ENCODE data around the gene F13A1. TPM values are rescaled to one million over a fixed set of nuclear protein-coding genes. Genes with fewer than 3 reads are reported as not detected.
"Not testable (repeated sequence)": the region's sequence is repeated elsewhere in the genome, so short reads cannot be mapped to it uniquely, and the experiment has no call there.

The F13A1 gene
- total RNA-seq, 5 donors from 2014 or later (not counting 1 experiment from before 2014, with no cell fraction given): 0.18 to 4.8 (median 0.37) TPM; not detected in 1

DNA sequence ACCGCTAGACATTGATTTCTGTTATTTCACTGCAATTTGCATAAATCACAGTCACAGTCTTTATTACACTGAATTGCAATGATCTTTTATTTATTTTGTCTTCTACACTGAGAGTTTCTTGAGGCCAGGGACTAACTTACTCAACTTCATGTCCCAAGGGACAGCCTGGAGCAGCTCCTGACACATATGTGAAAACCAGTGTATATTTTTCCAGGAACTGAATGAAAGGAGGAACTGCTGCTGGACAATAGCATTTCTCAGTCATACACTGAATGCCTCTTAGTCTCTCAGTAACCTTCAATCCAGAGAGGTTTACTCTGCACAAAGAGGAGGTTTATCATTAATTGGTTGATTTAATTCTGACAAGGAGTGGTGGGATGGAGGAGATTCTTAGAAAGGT is 5.9 kb downstream of the F13A1 start:
- H3K27me3 Mint-ChIP-seq: peaks cover 43 to 46% of the 10 kb centered on the region in 2 donors
- WGBS (ENCODE audit: insufficient coverage): no CpG with 5 or more reads among the region's 1 CpG
- H3K27ac Mint-ChIP-seq: no peak overlapping the region
- no peak for DNase-seq
- no peak overlapping the region for H3K4me3 ChIP-seq (ENCODE audit: control insufficient read depth in 1 of 2, extremely low read depth in 1 of 2, low read length in 1 of 2)
- H3K27me3 ChIP-seq (replicated peaks in 1 of 2; ENCODE audit: control insufficient read depth in 2 of 2, extremely low read depth in 1 of 2, insufficient read depth in 2 of 2, low read length in 1 of 2): peaks cover 3 to 5% of the 10 kb centered on the region in 2 experiments
- no peaks in the 10 kb centered on the region for H3K9me3 Mint-ChIP-seq
- H3K4me1 Mint-ChIP-seq: no peaks in the 10 kb centered on the region
- no peaks in the 10 kb centered on the region for H3K36me3 ChIP-seq (ENCODE audit: control insufficient read depth in 2 of 2, extremely low read depth in 1 of 2, insufficient read depth in 1 of 2, low read length in 1 of 2)
- ATAC-seq (replicated peaks in 1 of 4): no peak
- no peaks in the 10 kb centered on the region for H3K9me3 ChIP-seq
- ChIA-PET POLR2A (no interaction called here), CTCF (interaction anchor here in 1 of 2 donors (0.6 kb wide), 1 partner anchor 1228 kb away, joined by 3 read pairs; no protein-coding TSS in a partner anchor)
- no peaks in the 10 kb centered on the region for H3K36me3 Mint-ChIP-seq
- no peaks in the 10 kb centered on the region for H3K4me1 ChIP-seq (ENCODE audit: control insufficient read depth in 1 of 2, extremely low read depth in 1 of 2, insufficient read depth in 2 of 2, low read length in 2 of 2)
- H3K27ac ChIP-seq (ENCODE audit: low read length): no peak overlapping the region
- H3K4me3 Mint-ChIP-seq: no peak overlapping the region

DNA sequence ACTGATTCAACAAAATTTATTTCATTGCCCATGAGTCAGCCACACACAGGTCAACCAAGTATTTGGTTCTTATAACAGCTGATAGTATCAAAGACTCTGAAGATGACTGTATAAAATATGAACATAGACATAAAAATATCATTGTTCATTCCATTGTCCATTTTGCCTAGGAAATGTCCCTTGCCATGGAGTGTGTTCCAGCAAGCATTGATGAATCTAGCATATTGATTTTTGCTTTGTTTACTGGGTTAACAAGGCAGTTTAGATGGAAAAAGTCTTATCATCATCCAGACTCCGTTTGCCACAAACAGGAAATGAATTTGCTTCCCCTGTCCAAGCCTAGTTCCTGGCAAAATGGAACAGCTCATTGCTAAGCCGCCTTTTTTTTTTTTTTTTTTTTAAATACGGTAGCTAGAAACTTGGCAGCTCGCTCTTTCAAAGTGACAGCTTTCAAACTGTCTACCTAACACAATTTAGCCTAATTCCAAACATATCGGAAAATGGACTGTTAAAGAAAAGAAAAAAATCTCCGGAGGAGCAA is 7.5 kb downstream of the F13A1 start:
- ChIA-PET POLR2A (no interaction called here), CTCF (interaction anchor here in 1 of 2 donors (0.5 kb wide), 1 partner anchor 660 kb away, joined by 4 read pairs; no protein-coding TSS in a partner anchor)

DNA sequence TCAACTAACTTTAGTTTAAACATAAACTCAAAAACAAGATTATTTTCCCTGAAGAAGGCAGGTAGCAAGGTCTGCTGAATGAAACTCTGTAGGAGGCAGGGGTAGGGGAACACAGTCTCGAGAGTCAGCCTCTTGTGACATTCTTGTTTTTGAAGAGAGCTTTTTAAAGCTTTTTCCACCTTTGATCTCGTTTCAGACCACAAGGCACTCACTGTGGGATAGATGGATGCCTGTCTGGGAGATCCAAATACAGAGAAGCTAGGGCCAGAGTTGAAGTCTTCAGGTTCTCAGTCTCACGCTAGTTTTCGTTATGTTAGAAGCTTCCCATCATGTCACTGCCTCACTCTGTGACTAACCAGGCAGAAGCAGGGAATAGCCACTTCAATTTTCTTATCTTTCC is 14.9 kb downstream of the F13A1 start:
- no CpG with 5 or more reads among the region's 4 CpGs for WGBS (ENCODE audit: insufficient coverage)
- no peaks in the 10 kb centered on the region for H3K9me3 ChIP-seq
- H3K27me3 Mint-ChIP-seq: peaks cover 8 to 37% of the 10 kb centered on the region in 2 donors
- ChIA-PET CTCF (no interaction called here), POLR2A (no interaction called here)
- ATAC-seq (replicated peaks in 1 of 4) (no peak), DNase-seq (no peak)
- H3K4me3 ChIP-seq (ENCODE audit: control insufficient read depth in 1 of 2, extremely low read depth in 1 of 2, low read length in 1 of 2): no peak overlapping the region
- H3K36me3 Mint-ChIP-seq: no peaks in the 10 kb centered on the region
- H3K4me1 ChIP-seq (ENCODE audit: control insufficient read depth in 1 of 2, extremely low read depth in 1 of 2, insufficient read depth in 2 of 2, low read length in 2 of 2): no peaks in the 10 kb centered on the region
- H3K4me1 Mint-ChIP-seq: no peaks in the 10 kb centered on the region
- H3K27ac Mint-ChIP-seq: no peak overlapping the region
- H3K36me3 ChIP-seq (ENCODE audit: control insufficient read depth in 2 of 2, extremely low read depth in 1 of 2, insufficient read depth in 1 of 2, low read length in 1 of 2): no peaks in the 10 kb centered on the region
- no peaks in the 10 kb centered on the region for H3K27me3 ChIP-seq (replicated peaks in 1 of 2; ENCODE audit: control insufficient read depth in 2 of 2, extremely low read depth in 1 of 2, insufficient read depth in 2 of 2, low read length in 1 of 2)
- no peak overlapping the region for H3K27ac ChIP-seq (ENCODE audit: low read length)
- no peak overlapping the region for H3K4me3 Mint-ChIP-seq
- no peaks in the 10 kb centered on the region for H3K9me3 Mint-ChIP-seq

More for the DNA sequence above, 7.5 kb downstream of the F13A1 start:
- no peak overlapping the region for H3K4me3 Mint-ChIP-seq
- peaks cover 30 to 41% of the 10 kb centered on the region in 2 donors for H3K27me3 Mint-ChIP-seq
- H3K4me3 ChIP-seq (ENCODE audit: control insufficient read depth in 1 of 2, extremely low read depth in 1 of 2, low read length in 1 of 2): no peak overlapping the region
- DNase-seq (no peak), ATAC-seq (replicated peaks in 1 of 4) (no peak)
- no peak overlapping the region for H3K27ac ChIP-seq (ENCODE audit: low read length)
- H3K36me3 Mint-ChIP-seq: no peaks in the 10 kb centered on the region
- H3K36me3 ChIP-seq (ENCODE audit: control insufficient read depth in 2 of 2, extremely low read depth in 1 of 2, insufficient read depth in 1 of 2, low read length in 1 of 2): no peaks in the 10 kb centered on the region
- H3K9me3 Mint-ChIP-seq: no peaks in the 10 kb centered on the region
- H3K27me3 ChIP-seq (replicated peaks in 1 of 2; ENCODE audit: control insufficient read depth in 2 of 2, extremely low read depth in 1 of 2, insufficient read depth in 2 of 2, low read length in 1 of 2): peaks cover 3% of the 10 kb centered on the region in 2 experiments
- no peaks in the 10 kb centered on the region for H3K4me1 ChIP-seq (ENCODE audit: control insufficient read depth in 1 of 2, extremely low read depth in 1 of 2, insufficient read depth in 2 of 2, low read length in 2 of 2)
- H3K4me1 Mint-ChIP-seq: no peaks in the 10 kb centered on the region
- no peaks in the 10 kb centered on the region for H3K9me3 ChIP-seq
- WGBS (ENCODE audit: insufficient coverage): 0% methylated on average over 1 of the region's 6 CpGs
- H3K27ac Mint-ChIP-seq: no peak overlapping the region

DNA sequence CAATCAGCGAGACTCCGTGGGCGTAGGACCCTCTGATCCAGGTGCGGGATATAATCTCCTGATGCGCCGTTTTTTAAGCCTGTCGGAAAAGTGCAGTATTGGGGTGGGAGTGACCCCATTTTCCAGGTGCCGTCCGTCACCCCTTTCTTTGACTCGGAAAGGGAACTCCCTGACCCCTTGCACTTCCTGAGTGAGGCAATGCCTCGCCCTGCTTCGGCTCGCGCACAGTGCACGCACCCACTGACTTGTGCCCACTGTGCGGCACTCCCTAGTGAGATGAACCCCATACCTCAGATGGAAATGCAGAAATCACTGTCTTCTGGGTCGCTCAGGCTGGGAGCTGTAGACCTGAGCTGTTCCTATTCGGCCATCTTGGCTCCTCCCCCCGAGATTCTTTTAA is 20.1 kb downstream of the F13A1 start:
- H3K4me1 Mint-ChIP-seq; ATAC-seq (replicated peaks in 1 of 4); CTCF ChIA-PET: not testable (repeated sequence)

DNA sequence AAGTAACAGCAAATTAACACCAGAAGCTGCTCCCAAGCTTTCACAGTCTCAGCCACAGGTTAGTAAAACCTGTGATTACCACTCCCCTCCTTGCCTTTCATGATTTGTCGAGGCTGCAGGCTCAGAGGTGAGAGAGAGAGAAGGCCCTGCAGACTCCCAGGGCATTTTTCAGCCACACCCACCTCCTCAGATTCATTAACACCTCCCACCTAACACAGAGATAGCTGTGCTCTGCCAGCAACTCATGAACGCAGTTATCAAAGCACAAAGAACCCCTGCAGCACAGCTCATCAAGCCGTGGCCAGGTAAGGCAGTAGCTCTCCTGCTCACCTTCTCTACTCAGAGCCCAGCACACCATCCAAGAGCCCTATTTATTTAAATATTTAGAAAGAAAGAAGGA is 27.1 kb downstream of the F13A1 start:
- H3K36me3 Mint-ChIP-seq: no peaks in the 10 kb centered on the region
- ChIA-PET CTCF (no interaction called here), POLR2A (no interaction called here)
- no peaks in the 10 kb centered on the region for H3K4me1 Mint-ChIP-seq
- no CpG with 5 or more reads among the region's 3 CpGs for WGBS (ENCODE audit: insufficient coverage)
- H3K4me3 Mint-ChIP-seq: no peak overlapping the region
- H3K36me3 ChIP-seq (ENCODE audit: control insufficient read depth in 2 of 2, extremely low read depth in 1 of 2, insufficient read depth in 1 of 2, low read length in 1 of 2): no peaks in the 10 kb centered on the region
- H3K9me3 Mint-ChIP-seq: no peaks in the 10 kb centered on the region
- no peak overlapping the region for H3K27ac Mint-ChIP-seq
- no peak overlapping the region for H3K4me3 ChIP-seq (ENCODE audit: control insufficient read depth in 1 of 2, extremely low read depth in 1 of 2, low read length in 1 of 2)
- no peaks in the 10 kb centered on the region for H3K4me1 ChIP-seq (ENCODE audit: control insufficient read depth in 1 of 2, extremely low read depth in 1 of 2, insufficient read depth in 2 of 2, low read length in 2 of 2)
- no peak for DNase-seq
- no peak for ATAC-seq (replicated peaks in 1 of 4)
- no peaks in the 10 kb centered on the region for H3K9me3 ChIP-seq
- H3K27me3 ChIP-seq (replicated peaks in 1 of 2; ENCODE audit: control insufficient read depth in 2 of 2, extremely low read depth in 1 of 2, insufficient read depth in 2 of 2, low read length in 1 of 2): peaks cover 0 to 4% of the 10 kb centered on the region in 2 experiments
- H3K27me3 Mint-ChIP-seq: peaks cover 12 to 16% of the 10 kb centered on the region in 2 donors
- no peak overlapping the region for H3K27ac ChIP-seq (ENCODE audit: low read length)

More for the DNA sequence above, 20.1 kb downstream of the F13A1 start:
- H3K36me3 Mint-ChIP-seq; H3K27me3 ChIP-seq (replicated peaks in 1 of 2; ENCODE audit: control insufficient read depth in 2 of 2, extremely low read depth in 1 of 2, insufficient read depth in 2 of 2, low read length in 1 of 2); H3K9me3 Mint-ChIP-seq; H3K36me3 ChIP-seq (ENCODE audit: control insufficient read depth in 2 of 2, extremely low read depth in 1 of 2, insufficient read depth in 1 of 2, low read length in 1 of 2); H3K27ac Mint-ChIP-seq; POLR2A ChIA-PET; H3K27ac ChIP-seq (ENCODE audit: low read length); H3K4me1 ChIP-seq (ENCODE audit: control insufficient read depth in 1 of 2, extremely low read depth in 1 of 2, insufficient read depth in 2 of 2, low read length in 2 of 2); H3K4me3 ChIP-seq (ENCODE audit: control insufficient read depth in 1 of 2, extremely low read depth in 1 of 2, low read length in 1 of 2); H3K4me3 Mint-ChIP-seq; H3K9me3 ChIP-seq; DNase-seq: not testable (repeated sequence)
- 91% methylated on average over 12 of the region's 19 CpGs for WGBS (ENCODE audit: insufficient coverage)
- H3K27me3 Mint-ChIP-seq: peaks cover 13 to 18% of the 10 kb centered on the region in 2 donors

DNA sequence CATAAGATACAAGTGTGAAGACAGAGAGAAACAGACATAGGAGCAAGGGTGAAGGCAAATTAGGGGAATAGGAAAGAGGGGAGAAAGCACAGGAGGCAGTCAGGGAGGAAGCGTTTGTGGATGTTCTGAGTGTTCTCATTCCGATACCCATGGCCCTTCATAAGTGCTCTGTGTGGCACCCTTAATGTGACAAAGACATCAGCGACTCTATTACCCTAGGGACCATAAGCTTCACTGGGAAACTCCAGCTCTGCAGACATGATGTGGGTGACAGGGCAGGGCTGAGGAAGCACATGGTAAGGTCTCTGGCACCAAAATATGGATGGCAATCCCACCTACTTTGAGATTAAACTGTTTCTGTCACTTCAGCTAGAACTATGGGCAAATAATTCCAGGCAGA is 33.0 kb downstream of the F13A1 start:
- ChIA-PET CTCF (no interaction called here), POLR2A (no interaction called here)
- Mint-ChIP-seq H3K27me3 (peaks cover 13 to 18% of the 10 kb centered on the region in 2 donors), H3K9me3 (no peaks in the 10 kb centered on the region), H3K36me3 (no peaks in the 10 kb centered on the region), H3K4me3 (no peak overlapping the region), H3K4me1 (no peaks in the 10 kb centered on the region), H3K27ac (no peak overlapping the region)
- Histone ChIP-seq H3K27me3 (replicated peaks in 1 of 2; ENCODE audit: control insufficient read depth in 2 of 2, extremely low read depth in 1 of 2, insufficient read depth in 2 of 2, low read length in 1 of 2) (no peaks in the 10 kb centered on the region), H3K4me3 (ENCODE audit: control insufficient read depth in 1 of 2, extremely low read depth in 1 of 2, low read length in 1 of 2) (no peak overlapping the region), H3K9me3 (no peaks in the 10 kb centered on the region), H3K27ac (ENCODE audit: low read length) (no peak overlapping the region), H3K36me3 (ENCODE audit: control insufficient read depth in 2 of 2, extremely low read depth in 1 of 2, insufficient read depth in 1 of 2, low read length in 1 of 2) (no peaks in the 10 kb centered on the region), H3K4me1 (ENCODE audit: control insufficient read depth in 1 of 2, extremely low read depth in 1 of 2, insufficient read depth in 2 of 2, low read length in 2 of 2) (no peaks in the 10 kb centered on the region)
- 86% methylated on average over 1 of the region's 3 CpGs for WGBS (ENCODE audit: insufficient coverage)
- no peak for ATAC-seq (replicated peaks in 1 of 4)
- DNase-seq: no peak

DNA sequence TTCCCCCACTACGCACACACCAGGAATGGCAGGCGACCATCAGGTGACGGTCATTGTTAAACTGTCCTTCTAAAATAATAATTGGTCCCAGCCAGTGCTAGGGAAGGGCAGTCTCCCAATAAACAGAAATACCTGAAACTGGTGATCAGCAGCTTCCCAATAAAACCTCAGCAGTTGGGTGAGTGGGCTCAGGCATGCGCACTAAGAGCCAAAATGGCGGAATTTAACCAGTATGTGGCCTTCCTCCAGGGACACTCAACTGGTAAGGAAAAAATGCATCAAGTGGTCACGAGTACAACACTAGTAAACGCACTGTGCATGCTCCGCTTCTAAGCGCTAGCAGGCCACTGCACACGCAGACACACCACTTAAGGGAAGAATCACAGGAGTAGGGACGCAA is 34.8 kb downstream of the F13A1 start:
- no peaks in the 10 kb centered on the region for H3K36me3 Mint-ChIP-seq
- ChIA-PET CTCF (no interaction called here), POLR2A (no interaction called here)
- 89% methylated on average over 7 of the region's 11 CpGs for WGBS (ENCODE audit: insufficient coverage)
- no peaks in the 10 kb centered on the region for H3K4me1 Mint-ChIP-seq
- DNase-seq: no peak
- H3K9me3 ChIP-seq: no peaks in the 10 kb centered on the region
- ATAC-seq (replicated peaks in 1 of 4): no peak
- no peak overlapping the region for H3K27ac Mint-ChIP-seq
- no peaks in the 10 kb centered on the region for H3K9me3 Mint-ChIP-seq
- H3K4me1 ChIP-seq (ENCODE audit: control insufficient read depth in 1 of 2, extremely low read depth in 1 of 2, insufficient read depth in 2 of 2, low read length in 2 of 2): no peaks in the 10 kb centered on the region
- H3K4me3 ChIP-seq (ENCODE audit: control insufficient read depth in 1 of 2, extremely low read depth in 1 of 2, low read length in 1 of 2): no peak overlapping the region
- H3K27me3 ChIP-seq (replicated peaks in 1 of 2; ENCODE audit: control insufficient read depth in 2 of 2, extremely low read depth in 1 of 2, insufficient read depth in 2 of 2, low read length in 1 of 2): no peaks in the 10 kb centered on the region
- H3K4me3 Mint-ChIP-seq: no peak overlapping the region
- peaks cover 3 to 9% of the 10 kb centered on the region in 2 donors for H3K27me3 Mint-ChIP-seq
- no peaks in the 10 kb centered on the region for H3K36me3 ChIP-seq (ENCODE audit: control insufficient read depth in 2 of 2, extremely low read depth in 1 of 2, insufficient read depth in 1 of 2, low read length in 1 of 2)
- no peak overlapping the region for H3K27ac ChIP-seq (ENCODE audit: low read length)

Measured in T-cell (primary cell).